HG03108 (cell line): Measurements from ENCODE around the gene SSUH2.

ENCODE experiments used
- ATAC-seq: cut with Tn5 transposase; IDR thresholded peaks from one replicate; pipeline ENCODE4 v1.9.1; 2021; ENCODE audit warnings: moderate library complexity; ENCODE audit not compliant: unreplicated experiment

The SSUH2 gene

GRCh38 chr3:8643693-8644365, 769 bp downstream of the SSUH2 start:
- ATAC-seq = no peak

GRCh38 chr3:8642001-8642400, 2.6 kb downstream of the SSUH2 start:
- ATAC-seq = no peak

- ATAC-seq = no peak
These were observed 3.1 kb downstream of the SSUH2 start for GRCh38 chr3:8641472-8641871.

- no peak for ATAC-seq
These were observed 4.4 kb downstream of the SSUH2 start for GRCh38 chr3:8640223-8640622.

- no peak for ATAC-seq
These were observed 5.0 kb downstream of the SSUH2 start for GRCh38 chr3:8639659-8640000.

- no peak for ATAC-seq
These were observed 5.5 kb downstream of the SSUH2 start for GRCh38 chr3:8638994-8639658.

- no peak for ATAC-seq
These were observed 7.2 kb downstream of the SSUH2 start for GRCh38 chr3:8637348-8637747.

GRCh38 chr3:8635631-8636030, 9.0 kb downstream of the SSUH2 start:
- no peak for ATAC-seq

GRCh38 chr3:8635125-8635524, 9.5 kb downstream of the SSUH2 start:
- no peak for ATAC-seq

GRCh38 chr3:8632402-8633237, 12.0 kb downstream of the SSUH2 start:
- ATAC-seq = no peak

- ATAC-seq = no peak
These were observed 12.9 kb downstream of the SSUH2 start for GRCh38 chr3:8631661-8632060.

GRCh38 chr3:8629151-8630021, 15.2 kb downstream of the SSUH2 start:
- ATAC-seq = peak; percentile 68

GRCh38 chr3:8627949-8628348, 16.6 kb downstream of the SSUH2 start:
- ATAC-seq = no peak

GRCh38 chr3:8627201-8627940, 17.2 kb downstream of the SSUH2 start:
- ATAC-seq = no peak

- ATAC-seq = no peak
These were observed 18.6 kb downstream of the SSUH2 start for GRCh38 chr3:8625991-8626390.

- no peak for ATAC-seq
These were observed 20.0 kb downstream of the SSUH2 start for GRCh38 chr3:8624612-8625011.

GRCh38 chr3:8623741-8624140, 20.9 kb downstream of the SSUH2 start:
- no peak for ATAC-seq

- ATAC-seq = peak; percentile 59
These were observed 21.5 kb downstream of the SSUH2 start for GRCh38 chr3:8622873-8623691.

GRCh38 chr3:8621872-8622271, 22.7 kb downstream of the SSUH2 start:
- no peak for ATAC-seq
